Lower leg skin (tissue), 4 donors: ENCODE results near the gene SV2C. TPM values are rescaled to one million over a fixed set of nuclear protein-coding genes. Genes with fewer than 3 reads are reported as not detected.

ENCODE experiments used
- DNase-seq, 2 donors: peaks; one replicate each; pipeline ENCODE4 v3.0.0-alpha.2; 2019; ENCODE audit warnings: low spot score in 2 of 2
- H3K4me3 ChIP-seq: fragments of 200-600 bp; sonication (generic); 2 replicates; pipeline ENCODE4 v1.5.1; 2017; ENCODE audit warnings: mild to moderate bottlenecking, low read depth; ENCODE audit not compliant: poor library complexity, severe bottlenecking
- POLR2A ChIP-seq, 2 donors: fragments of 450-650 bp; IDR thresholded peaks; one replicate each; pipeline ENCODE4 v1.6.1; 2016 to 2017; ENCODE audit warnings: antibody characterized with exemption in 2 of 2, mild to moderate bottlenecking in 1 of 2, moderate library complexity in 1 of 2
- WGBS, 2 donors: methylation state at CpG; one replicate each; pipeline ENCODE4 v1.1.5; 2018; 5-methylcytosine and 5-hydroxymethylcytosine counted together
- intact Hi-C: fragments of 100-400 bp; cut with DNase I; formaldehyde crosslinking; loops from one replicate; pipeline ENCODE4 v1.15.0; 2023; ENCODE audit warnings: low total_unique reads
- total RNA-seq, 4 donors: library from RNA; depleted of rRNA; stranded (reverse); fragments of >200 nt; gene quantifications; one replicate each; pipeline ENCODE4 v1.1.0, GENCODE V29; 2016
- TF ChIP-seq, protein P1 (sequence below), 3 donors: fragments of 450-650 bp; IDR thresholded peaks; one replicate each; pipeline ENCODE4 v1.5.1; 2016; ENCODE audit warnings: antibody characterized with exemption in 3 of 3, mild to moderate bottlenecking in 3 of 3, moderate library complexity in 2 of 3

Gene SV2C
- total RNA-seq, 4 donors from 2014 or later, result 0.04 to 0.63 (median 0.24) TPM

DNA sequence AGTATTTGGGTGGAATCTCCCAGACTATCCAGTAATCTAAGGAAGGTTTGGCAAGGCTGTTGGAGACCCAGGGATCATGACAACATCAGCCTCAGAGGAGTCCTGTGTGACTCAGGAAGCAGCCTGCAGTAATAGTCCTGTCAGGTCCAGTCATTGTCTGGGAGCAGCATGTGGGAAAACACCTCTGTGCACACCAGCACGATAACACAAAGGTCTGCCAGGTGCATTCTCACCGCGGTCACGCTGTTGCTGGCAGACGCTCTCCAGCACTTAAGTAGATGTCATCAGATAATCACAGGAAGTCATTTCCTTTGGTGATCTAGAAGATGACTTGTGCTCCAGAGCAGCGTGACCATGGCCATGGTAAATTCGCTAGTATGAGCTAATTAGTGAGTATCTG lies 220.7 kb downstream of the SV2C start:
- intact Hi-C loops, result no loop called here
- no peak for DNase-seq
- H3K4me3 ChIP-seq, result no peak overlapping the region
- WGBS, 2 donors, result 33 to 56% methylated on average over 7 of the region's 7 CpGs
- TF ChIP-seq, protein P1, sequence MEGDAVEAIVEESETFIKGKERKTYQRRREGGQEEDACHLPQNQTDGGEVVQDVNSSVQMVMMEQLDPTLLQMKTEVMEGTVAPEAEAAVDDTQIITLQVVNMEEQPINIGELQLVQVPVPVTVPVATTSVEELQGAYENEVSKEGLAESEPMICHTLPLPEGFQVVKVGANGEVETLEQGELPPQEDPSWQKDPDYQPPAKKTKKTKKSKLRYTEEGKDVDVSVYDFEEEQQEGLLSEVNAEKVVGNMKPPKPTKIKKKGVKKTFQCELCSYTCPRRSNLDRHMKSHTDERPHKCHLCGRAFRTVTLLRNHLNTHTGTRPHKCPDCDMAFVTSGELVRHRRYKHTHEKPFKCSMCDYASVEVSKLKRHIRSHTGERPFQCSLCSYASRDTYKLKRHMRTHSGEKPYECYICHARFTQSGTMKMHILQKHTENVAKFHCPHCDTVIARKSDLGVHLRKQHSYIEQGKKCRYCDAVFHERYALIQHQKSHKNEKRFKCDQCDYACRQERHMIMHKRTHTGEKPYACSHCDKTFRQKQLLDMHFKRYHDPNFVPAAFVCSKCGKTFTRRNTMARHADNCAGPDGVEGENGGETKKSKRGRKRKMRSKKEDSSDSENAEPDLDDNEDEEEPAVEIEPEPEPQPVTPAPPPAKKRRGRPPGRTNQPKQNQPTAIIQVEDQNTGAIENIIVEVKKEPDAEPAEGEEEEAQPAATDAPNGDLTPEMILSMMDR (IDR thresholded peaks at IDR 0.05), result no peak
- TF ChIP-seq POLR2A (IDR thresholded peaks at IDR 0.05), result no peak

DNA sequence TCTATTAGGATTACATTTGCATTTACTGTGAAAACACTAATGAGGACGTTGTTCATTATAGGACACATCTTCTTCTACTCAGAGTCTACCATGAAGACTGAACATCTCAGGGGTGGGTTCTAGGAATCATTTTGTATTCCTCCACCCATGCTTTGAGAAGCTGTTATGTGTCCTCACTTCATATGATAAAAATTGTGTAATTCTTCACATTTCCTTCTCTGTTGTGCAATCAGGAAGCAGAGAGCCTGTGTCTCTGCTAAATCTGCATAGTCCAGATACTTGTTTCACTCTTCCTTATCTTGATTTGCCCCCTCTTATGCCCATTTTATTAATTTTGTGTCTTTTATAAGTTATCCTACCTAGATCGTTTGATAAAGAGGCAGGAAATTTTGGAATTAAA lies 222.1 kb downstream of the SV2C start:
- no peak for DNase-seq
- no peak overlapping the region for H3K4me3 ChIP-seq
- intact Hi-C loops, result no loop called here
- 51 to 58% methylated on average over 2 of the region's 2 CpGs for WGBS, 2 donors
- no peak for TF ChIP-seq POLR2A (IDR thresholded peaks at IDR 0.05)
- TF ChIP-seq, protein P1 (IDR thresholded peaks at IDR 0.05), result no peak

DNA sequence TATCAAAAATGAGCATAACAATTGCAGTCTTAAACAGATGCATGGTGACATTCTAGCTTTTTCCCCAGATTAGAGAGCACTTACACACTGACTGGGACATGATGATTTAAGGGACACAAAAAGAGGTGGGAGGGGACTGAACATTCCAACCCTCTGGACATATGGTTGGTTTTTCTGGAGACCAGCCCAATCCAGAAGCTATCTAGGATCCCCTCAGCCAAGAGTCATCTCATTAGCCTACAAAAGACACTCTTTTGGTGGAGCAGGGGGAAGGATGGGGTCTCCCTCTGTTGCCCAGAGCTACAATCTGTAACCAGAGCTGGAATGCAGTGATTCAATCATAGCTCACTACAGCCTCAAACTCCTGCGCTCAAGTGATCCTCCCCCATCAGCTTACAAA lies 222.6 kb downstream of the SV2C start:
- intact Hi-C loops, result no loop called here
- H3K4me3 ChIP-seq, result no peak overlapping the region
- no peak for DNase-seq
- 87 to 100% methylated on average over 1 of the region's 1 CpG for WGBS, 2 donors
- TF ChIP-seq, protein P1 (IDR thresholded peaks at IDR 0.05), result no peak
- no peak for TF ChIP-seq POLR2A (IDR thresholded peaks at IDR 0.05)

DNA sequence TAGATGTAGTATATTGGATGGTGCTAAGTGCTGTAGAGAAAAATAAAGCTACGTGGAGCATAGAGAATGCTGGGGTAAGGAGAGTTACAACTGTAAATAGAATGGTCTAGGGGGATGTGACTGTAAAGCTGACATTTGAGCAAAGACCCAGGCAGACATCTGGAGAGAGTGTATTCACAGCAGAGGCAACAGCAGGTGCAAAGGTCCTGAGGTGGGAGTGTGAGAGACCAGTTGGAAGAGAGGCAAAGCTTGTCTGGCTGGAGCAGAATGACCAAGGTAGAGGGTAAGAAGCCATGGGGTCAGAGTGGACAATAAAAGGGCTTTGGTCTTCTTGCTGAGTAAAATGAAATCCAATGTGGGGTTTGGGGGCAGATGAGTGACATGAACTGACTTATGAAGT lies 227.0 kb downstream of the SV2C start:
- no peak overlapping the region for H3K4me3 ChIP-seq
- intact Hi-C loops, result no loop called here
- no peak for DNase-seq
- TF ChIP-seq, protein P1 (IDR thresholded peaks at IDR 0.05), result no peak
- no peak for TF ChIP-seq POLR2A (IDR thresholded peaks at IDR 0.05)
- 89 to 92% methylated on average over 1 of the region's 1 CpG for WGBS, 2 donors

DNA sequence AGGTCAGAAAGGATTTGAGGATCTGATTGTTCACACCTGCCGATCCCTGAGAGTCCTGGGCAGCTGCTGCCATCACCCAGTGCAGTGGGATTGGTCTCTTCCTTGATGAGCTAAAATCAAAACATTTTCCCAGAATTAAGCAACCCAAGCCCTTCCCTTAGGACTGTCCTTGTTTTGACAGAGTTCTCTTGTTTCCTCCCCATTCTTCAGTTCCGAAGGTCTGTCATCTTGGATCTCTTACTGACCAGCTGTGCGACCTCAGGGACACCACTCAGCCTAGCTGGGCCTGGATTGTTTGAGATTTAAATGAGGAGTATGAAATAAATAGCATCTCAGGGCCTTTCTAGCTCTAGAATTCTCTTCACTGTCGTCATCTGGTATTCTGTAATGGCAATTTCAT lies 229.6 kb downstream of the SV2C start:
- intact Hi-C loops, result no loop called here
- no peak overlapping the region for H3K4me3 ChIP-seq
- WGBS, 2 donors, result 85 to 88% methylated on average over 4 of the region's 4 CpGs
- DNase-seq, result no peak
- TF ChIP-seq, protein P1 (IDR thresholded peaks at IDR 0.05), result no peak
- no peak for TF ChIP-seq POLR2A (IDR thresholded peaks at IDR 0.05)

DNA sequence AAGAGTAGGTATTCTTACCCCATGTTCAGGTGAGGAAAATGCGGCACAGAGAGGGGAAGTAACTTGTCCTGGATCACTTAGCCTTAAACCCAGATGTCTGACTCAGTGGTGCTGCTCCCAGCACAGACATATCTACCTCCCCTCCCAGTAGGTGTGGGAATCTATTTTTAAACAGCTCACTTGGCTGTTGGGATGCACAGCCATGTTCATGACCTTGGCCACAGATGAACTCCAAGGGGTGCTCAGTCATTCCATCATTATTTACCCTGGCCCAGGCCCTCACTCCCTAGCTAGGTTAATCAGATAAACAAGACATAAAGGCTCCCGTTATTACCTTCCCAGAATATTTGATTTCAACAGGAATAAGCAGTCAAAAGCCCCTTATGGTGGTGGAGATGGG lies 231.5 kb downstream of the SV2C start:
- no peak overlapping the region for H3K4me3 ChIP-seq
- TF ChIP-seq POLR2A (IDR thresholded peaks at IDR 0.05), result no peak
- TF ChIP-seq, protein P1 (IDR thresholded peaks at IDR 0.05), result no peak
- 78 to 98% methylated on average over 2 of the region's 2 CpGs for WGBS, 2 donors
- intact Hi-C loops, result no loop called here
- no peak for DNase-seq
